ENCODE measurements around the gene MAP2K7. TPM values are rescaled to one million over a fixed set of nuclear protein-coding genes. Genes with fewer than 3 reads are reported as not detected.

The MAP2K7 gene
- total and polyA plus RNA-seq, 10 donors, result 12.4 to 44.3 (median 28.2) TPM

DNA sequence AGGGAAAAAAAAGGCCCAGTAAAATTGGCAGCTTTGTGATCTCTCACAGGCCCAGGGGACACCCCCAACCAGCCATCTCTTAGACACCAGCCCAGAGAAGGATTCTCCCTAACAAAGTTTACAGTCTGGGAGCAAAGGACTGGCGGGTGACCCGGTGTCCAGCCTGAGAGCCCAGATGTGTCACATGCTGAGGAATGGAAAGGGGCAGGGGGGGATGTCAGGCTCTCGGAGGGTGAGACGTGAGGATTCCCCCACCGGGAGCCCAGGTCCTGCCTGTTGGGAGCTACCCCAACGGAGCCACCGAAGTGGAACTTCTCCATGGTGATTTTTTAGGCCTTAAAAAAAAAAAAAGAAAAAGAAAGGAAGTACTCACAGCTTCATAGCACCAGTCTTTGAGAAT is 27.1 kb downstream of the MAP2K7 start:
- Histone ChIP-seq H3K27me3 (replicated peaks in 1 of 7) (peaks cover 0 to 1% (median 0%) of the 10 kb centered on the region in 7 donors), H3K4me1 (peaks cover 8 to 86% (median 54%) of the 10 kb centered on the region in 6 donors), H3K4me3 (no peak overlapping the region), H3K9me3 (no peaks in the 10 kb centered on the region), H3K36me3 (peaks cover 4 to 76% (median 55%) of the 10 kb centered on the region in 6 donors), H3K27ac (peak overlapping the region; percentile 48 to 85 (median 81))
- TF ChIP-seq POLR2A (IDR thresholded peaks at IDR 0.05), result no peak
- TF ChIP-seq, protein P1, sequence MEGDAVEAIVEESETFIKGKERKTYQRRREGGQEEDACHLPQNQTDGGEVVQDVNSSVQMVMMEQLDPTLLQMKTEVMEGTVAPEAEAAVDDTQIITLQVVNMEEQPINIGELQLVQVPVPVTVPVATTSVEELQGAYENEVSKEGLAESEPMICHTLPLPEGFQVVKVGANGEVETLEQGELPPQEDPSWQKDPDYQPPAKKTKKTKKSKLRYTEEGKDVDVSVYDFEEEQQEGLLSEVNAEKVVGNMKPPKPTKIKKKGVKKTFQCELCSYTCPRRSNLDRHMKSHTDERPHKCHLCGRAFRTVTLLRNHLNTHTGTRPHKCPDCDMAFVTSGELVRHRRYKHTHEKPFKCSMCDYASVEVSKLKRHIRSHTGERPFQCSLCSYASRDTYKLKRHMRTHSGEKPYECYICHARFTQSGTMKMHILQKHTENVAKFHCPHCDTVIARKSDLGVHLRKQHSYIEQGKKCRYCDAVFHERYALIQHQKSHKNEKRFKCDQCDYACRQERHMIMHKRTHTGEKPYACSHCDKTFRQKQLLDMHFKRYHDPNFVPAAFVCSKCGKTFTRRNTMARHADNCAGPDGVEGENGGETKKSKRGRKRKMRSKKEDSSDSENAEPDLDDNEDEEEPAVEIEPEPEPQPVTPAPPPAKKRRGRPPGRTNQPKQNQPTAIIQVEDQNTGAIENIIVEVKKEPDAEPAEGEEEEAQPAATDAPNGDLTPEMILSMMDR (IDR thresholded peaks at IDR 0.05 in 8 of 11, conservative IDR thresholded peaks at IDR 0.05 in 3 of 11), result no peak
- TF ChIP-seq POLR2AphosphoS5 (IDR thresholded peaks at IDR 0.05), result no peak
- intact Hi-C loops (cut with DNase I; ENCODE audit: low total_unique reads), result no loop called here
- no peak for DNase-seq
- WGBS, 5 donors, result 79 to 89% (median 87%) methylated on average over 7 of the region's 7 CpGs

GRCh38 chr19:7931221-7932061 is 27.8 kb downstream of the MAP2K7 start:
- peak overlapping the region; percentile 48 to 85 (median 81) for H3K27ac ChIP-seq
- peak; percentile 87 for DNase-seq
- no peaks in the 10 kb centered on the region for H3K27me3 ChIP-seq (replicated peaks in 1 of 7)
- no peaks in the 10 kb centered on the region for H3K9me3 ChIP-seq
- peaks cover 4 to 83% (median 62%) of the 10 kb centered on the region in 6 donors for H3K36me3 ChIP-seq
- H3K4me1 ChIP-seq, result peaks cover 5 to 82% (median 50%) of the 10 kb centered on the region in 6 donors
- TF ChIP-seq, protein P1 (IDR thresholded peaks at IDR 0.05 in 8 of 11, conservative IDR thresholded peaks at IDR 0.05 in 3 of 11), result no peak
- TF ChIP-seq POLR2AphosphoS5 (IDR thresholded peaks at IDR 0.05), result peak; percentile 79 to 87 (median 85)
- 76 to 89% (median 85%) methylated on average over 34 to 36 of the region's 36 CpGs for WGBS, 5 donors
- H3K4me3 ChIP-seq, result peak overlapping the region in 1 of 8 donors; percentile 56
- intact Hi-C loops (cut with DNase I; ENCODE audit: low total_unique reads), result no loop called here

DNA sequence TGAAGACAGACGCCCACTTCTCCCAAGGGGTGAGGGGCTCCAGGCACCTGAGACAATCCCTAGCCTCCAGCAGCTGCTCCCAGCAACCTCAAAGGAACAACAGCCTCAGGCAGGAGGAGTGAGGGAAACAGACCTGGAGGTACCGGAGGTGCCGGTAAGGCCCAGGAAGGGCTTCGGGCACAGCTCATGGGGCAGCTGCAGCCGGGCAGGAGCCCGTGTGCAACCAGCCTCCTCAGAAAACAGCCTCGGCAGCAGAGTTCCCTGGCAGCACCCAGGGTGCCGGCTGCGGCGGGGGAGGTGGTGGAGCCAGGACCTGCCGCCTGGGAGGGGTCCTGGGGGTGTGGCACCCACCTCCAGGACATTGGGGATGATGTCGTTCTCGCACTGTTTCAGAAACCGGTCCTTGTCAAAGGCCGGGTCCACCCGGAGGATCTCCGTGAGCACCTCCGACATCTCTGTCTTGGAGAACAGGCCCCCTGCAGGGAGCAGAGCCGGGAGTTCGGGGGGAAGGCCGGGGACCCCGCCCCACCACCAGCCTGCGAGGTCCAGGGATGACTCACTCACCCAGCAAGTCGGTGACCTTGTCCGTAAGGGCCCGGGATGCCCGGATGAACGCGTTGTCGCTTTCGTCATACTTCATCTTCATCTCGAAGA is 28.7 kb downstream of the MAP2K7 start:
- TF ChIP-seq POLR2A (IDR thresholded peaks at IDR 0.05) (no peak), POLR2AphosphoS5 (IDR thresholded peaks at IDR 0.05) (no peak)
- TF ChIP-seq, protein P1 (IDR thresholded peaks at IDR 0.05 in 8 of 11, conservative IDR thresholded peaks at IDR 0.05 in 3 of 11), result no peak
- intact Hi-C loops (cut with DNase I; ENCODE audit: low total_unique reads), result no loop called here
- no peaks in the 10 kb centered on the region for H3K27me3 ChIP-seq (replicated peaks in 1 of 7)
- H3K27ac ChIP-seq, result peak overlapping the region in 7 of 8 donors; percentile 46 to 85 (median 79)
- H3K36me3 ChIP-seq, result peaks cover 4 to 85% (median 71%) of the 10 kb centered on the region in 6 donors
- H3K9me3 ChIP-seq, result no peaks in the 10 kb centered on the region
- peak overlapping the region in 2 of 8 donors; percentile 0 to 56 for H3K4me3 ChIP-seq
- no peak for DNase-seq
- H3K4me1 ChIP-seq, result peaks cover 0 to 72% (median 42%) of the 10 kb centered on the region in 6 donors
- WGBS, 5 donors, result 79 to 92% (median 86%) methylated on average over 21 to 32 of the region's 32 CpGs

- H3K4me3 ChIP-seq, result peak overlapping the region in 4 of 8 donors; percentile 0 to 56 (median 6)
- no peaks in the 10 kb centered on the region for H3K27me3 ChIP-seq (replicated peaks in 1 of 7)
- no peaks in the 10 kb centered on the region for H3K9me3 ChIP-seq
- TF ChIP-seq, protein P1 (IDR thresholded peaks at IDR 0.05 in 8 of 11, conservative IDR thresholded peaks at IDR 0.05 in 3 of 11), result no peak
- TF ChIP-seq POLR2AphosphoS5 (IDR thresholded peaks at IDR 0.05) (no peak), POLR2A (IDR thresholded peaks at IDR 0.05) (no peak)
- intact Hi-C loops (cut with DNase I; ENCODE audit: low total_unique reads), result no loop called here
- 80 to 97% (median 89%) methylated on average over 6 to 10 of the region's 10 CpGs for WGBS, 5 donors
- peaks cover 0 to 67% (median 39%) of the 10 kb centered on the region in 6 donors for H3K4me1 ChIP-seq
- no peak for DNase-seq
- H3K27ac ChIP-seq, result peak overlapping the region in 7 of 8 donors; percentile 42 to 85 (median 79)
- H3K36me3 ChIP-seq, result peaks cover 4 to 90% (median 76%) of the 10 kb centered on the region in 6 donors
These were observed 29.2 kb downstream of the MAP2K7 start for GRCh38 chr19:7932930-7933300.

Measured in spleen (tissue), 11 donors.